HL-60/S4 treated with phorbol 12-myristate 13-acetate at 8.2 ng/mL for 4 days and 3 days (cell line): ENCODE data around the gene SLC6A13.
"Not testable (repeated sequence)": the region's sequence is repeated elsewhere in the genome, so short reads cannot be mapped to it uniquely, and the experiment has no call there.

Experiments used
- in situ Hi-C: fragments of 300-500 bp; cut with MboI; formaldehyde crosslinking; loops from 2 replicates; pipeline ENCODE4 v1.15.0; 2022; ENCODE audit warnings: low sequenced_read_pairs

The SLC6A13 gene

DNA sequence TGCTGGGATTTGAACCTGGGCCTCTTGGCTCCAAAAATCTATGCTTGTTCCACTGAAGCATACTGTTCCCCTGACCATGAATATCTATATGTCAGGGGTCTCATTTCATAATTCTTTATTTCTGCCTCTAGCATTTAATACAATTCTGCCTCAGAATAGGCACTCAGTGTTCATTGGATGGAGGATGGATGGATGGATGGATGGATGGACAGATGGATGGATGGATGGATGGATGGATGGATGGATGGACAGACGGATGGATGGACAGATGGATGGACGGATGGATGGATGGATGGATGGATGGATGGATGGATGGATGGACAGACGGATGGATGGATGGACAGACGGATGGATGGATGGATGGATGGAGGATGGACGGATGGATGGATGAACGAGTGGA, 45.6 kb downstream of the SLC6A13 start:
- in situ Hi-C loops: not testable (repeated sequence)

DNA sequence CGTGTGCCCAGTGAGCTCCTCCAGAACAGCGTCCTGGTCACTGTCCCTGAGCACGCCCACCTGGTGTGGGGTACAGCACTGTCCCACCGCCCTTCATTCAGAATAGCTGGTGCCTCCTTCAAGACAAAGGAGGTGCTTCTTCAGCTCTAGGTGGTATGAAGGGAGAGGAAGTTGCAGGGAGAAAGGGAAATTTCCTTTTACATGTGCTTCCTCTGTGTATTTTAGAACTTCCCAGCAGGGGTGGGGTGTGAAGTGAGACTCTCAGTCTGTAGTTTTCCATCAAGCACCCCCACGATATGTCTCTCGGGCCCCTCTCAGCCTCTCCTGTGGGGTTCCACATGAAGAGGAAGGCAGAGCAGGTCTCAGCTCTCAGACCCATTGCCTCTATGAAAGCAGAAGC, 47.5 kb downstream of the SLC6A13 start:
- in situ Hi-C loops: no loop called here

DNA sequence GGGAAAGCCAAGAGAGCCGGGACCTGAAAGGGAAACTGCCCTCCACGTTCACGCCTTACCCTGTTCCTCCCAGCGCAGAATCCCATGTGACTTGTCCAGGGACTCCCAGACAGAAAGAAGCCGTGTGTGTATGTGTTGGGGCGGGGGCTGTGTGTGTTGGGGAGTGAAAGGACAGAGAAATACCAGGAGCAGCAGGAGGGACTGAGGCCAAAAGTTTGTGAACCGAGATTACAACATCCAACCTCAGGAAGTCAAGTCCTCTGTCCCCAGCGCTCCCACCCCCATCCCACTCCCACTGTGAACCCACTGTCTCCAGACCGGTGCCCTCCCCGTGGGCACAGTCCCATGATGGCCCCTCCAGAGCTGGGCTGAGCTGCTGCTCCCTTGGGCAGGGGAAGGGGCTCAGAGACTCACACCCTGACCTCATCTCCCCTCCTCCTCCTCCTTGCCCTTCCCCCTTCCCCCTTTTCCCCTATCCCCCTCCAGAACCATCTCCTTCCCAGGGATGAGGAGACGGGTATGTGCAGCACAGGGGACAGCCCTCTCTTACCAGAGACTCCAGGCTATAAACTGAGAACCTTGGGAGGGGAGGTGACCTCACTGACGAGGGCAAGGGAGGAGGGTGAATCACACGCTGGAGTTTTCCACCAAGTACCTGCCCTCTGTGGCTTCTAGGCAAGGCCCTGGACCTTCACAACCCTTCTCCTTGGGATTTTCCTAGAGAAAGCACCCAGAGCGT, 48.5 kb downstream of the SLC6A13 start, which contains the start of gene SLC6A12:
TSS of gene SLC6A12 (minus strand) at position 155 of the 739 bp plus-strand sequence. CDS start 4,171 bp downstream, outside the sequence.
- in situ Hi-C loops: no loop called here

DNA sequence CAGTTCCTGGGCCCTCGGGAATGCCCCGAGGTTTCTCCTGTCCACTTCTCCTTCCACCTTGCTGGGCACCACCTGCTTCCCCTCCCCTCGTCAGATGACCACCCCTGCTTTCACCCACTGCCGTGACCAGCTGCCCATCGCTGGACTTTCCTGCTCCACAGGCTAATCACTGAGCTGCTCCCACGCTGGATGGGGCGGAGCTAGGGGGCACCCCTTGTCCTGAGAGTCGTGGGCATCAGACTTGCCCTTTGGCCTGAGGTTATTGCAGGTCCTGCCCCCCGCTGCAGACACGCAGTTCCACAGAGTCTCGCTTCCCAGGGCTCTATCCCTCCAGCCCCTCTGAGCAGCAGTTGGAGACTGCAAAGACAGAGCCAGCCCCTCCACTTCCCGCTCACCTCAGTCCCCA, 49.1 kb downstream of the SLC6A13 start:
- in situ Hi-C loops: no loop called here

DNA sequence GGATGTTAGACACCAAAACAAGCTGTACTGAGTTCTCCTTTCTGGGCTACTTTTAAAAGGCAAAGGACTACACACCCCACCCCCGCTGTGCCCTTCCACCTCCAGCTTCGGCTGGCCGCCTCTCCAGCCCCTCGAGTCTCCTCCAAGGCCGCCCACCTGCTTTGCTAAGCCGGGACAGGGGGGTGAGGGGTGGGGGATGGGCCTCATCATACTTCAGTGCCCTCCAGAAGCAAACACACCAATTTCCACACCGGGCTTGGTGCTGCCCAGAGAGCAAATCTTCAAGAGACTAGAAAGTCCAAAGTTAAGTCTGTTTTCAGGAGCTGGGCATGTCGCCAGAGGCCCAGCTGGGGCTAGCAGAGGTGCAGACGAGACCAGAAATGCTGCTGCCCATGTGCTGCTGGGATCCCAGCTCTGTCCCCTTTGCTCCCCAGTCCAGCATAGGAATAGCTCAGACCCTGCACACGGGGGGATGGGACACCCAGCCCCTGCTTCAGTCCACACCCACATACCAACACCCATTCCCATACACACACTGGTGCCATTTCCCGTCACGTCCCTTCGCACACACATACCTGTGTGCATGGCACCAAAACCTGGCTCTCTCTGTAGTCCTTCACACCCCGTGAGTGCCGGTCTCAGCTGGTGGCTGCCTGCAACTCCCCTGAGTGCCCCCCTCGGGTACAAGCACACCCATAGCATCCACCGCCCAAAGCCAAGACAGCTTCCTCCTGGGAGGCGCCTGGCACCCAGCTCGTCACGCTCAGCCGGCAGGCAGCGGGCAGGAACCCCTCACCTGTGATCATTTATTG, 49.7 kb downstream of the SLC6A13 start:
- in situ Hi-C loops: no loop called here

DNA sequence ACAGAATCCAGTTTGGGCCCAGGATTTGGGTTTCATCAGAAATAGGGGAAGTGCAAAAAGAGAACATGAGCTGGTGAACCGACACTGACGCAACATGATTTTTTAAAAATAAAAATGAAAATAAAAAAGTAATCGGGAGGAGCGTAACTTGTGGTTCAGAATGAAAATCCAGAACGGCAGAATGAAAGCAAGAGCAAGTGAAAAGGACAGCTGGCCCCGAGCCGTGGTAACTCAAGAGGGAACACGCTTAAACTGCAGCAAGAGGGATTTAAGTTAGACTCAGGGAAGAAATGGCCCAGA, 50.3 kb downstream of the SLC6A13 start:
- in situ Hi-C loops: no loop called here

DNA sequence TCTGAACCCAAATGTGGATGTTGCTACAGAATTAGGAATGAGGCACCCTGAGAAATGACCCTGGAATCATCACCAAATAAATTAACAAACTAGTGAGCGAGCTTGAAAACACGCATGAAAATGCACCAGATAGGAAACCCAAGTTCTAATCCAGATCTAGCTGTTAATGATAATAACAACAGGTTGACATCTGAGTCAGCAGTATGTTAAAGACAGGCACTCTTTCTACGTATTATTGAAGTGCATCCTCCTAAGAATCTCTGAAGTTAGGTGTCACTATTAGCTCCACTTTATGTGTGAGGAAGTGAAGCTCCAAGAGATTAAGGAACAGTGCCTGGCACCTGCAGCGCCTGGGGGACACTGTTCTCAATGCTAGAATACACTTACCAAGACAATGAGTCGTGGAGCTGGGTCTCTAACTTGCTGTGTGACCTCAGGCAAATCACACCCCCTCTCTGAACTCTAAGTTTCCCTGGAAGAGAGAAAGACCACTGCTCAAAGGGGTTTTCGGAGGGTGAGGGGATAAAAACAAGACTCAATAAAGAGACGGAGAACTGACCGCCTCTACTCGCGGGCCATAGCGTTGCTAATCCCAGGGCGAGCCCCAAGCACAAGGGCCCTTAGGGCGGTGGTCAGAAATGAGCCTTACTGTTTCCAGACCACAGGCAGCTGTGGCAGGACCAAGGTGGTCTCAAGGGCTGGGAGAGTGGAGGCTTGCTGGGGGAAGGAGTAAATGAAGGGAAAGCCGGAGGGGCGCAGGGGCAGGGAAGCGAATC, 50.8 kb downstream of the SLC6A13 start:
- in situ Hi-C loops: no loop called here

DNA sequence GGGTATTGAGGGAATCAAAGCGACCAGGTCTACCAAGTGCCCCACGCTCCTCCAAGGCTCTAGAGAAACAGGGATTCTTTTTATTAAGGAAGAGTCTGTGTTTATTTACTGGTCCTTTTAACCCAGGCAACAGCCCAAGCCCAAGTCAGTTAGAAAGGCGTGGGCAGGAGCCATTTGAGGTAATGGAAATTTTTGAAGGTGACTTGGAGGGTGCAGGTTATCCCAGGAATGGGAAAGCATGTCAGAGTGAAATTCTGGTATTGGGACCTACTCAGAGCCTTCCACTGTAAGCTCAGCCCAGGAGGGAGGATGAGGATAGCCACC, 51.5 kb downstream of the SLC6A13 start:
- in situ Hi-C loops: no loop called here

DNA sequence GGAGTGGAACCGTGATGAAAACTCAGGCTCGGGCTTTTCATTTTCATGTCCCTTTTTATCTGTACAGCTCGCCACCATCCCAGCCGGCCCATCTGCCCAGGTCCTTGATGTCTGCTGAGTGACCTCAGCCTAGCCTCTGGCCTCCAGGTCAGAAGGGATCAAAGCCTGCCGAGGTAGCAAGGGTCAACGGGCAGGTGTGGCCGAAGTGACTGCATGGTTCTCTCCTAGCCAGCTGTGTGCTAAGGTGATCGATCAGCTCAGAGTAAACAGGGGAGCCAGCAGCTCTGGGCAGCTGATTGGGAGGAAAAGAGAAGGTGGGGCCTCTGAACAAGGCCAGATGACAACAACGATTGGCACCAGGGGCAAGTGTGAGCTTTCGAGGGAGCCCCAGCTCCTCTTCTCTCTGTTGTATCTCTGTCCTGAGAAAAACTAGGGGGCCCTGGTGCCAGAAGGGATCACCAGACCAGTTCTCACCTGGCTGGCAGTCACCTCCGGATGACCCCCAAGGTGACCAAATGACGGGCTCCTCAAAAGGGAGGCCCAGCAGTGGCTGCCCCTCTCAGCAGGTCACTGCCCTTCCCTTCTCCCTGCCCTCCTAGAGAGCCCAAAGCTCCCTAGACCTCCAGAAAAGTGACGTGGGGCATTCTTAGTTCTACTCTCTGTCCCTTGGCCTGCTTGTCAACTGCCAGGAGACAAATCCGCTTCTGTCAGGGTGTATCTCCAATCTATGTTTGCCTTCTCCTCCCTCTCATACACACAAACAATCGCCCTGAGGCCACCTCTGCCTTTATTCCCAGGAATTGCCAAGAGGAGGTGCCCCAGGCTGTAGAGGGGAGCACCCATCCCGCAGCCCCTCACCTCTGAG, 52.1 kb downstream of the SLC6A13 start:
- in situ Hi-C loops: no loop called here

DNA sequence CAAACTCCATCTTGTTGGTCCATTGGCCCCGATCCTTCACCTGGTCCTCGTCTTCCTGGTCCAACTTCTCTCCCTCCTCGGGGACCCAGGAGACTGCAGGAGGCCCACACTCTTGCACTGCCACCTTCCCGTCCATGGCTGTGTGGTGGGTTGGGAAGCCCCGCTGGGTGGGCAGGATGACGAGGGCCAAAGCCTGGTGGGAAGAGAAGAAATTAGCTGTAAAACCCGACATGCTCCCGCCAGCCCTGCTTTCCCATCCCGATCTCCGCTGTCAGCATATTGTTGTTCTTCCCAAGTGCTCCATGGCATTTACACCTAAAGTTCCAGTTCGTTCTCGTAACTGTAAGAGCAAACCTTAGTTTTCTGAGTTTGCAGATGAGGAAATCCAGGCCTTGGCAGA, 52.8 kb downstream of the SLC6A13 start:
- in situ Hi-C loops: no loop called here

DNA sequence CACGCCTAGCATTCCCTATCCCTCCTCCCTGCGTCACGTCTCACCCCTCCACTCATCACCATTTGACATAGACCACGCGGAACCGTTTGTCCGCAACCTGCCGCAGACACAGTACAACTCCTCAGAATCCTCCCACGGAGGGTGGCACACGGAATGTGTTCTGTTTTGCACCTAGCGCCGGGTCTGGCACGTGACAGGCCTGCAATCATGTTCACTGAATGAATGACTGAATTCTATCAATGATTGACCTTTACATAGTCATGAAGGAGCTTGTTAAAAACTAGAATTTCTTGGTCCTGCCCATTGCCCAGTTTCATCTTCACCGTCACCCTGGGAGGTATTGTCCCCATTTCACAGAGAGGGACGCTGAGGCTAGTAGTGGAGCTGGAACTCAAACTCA, 53.4 kb downstream of the SLC6A13 start:
- in situ Hi-C loops: no loop called here

DNA sequence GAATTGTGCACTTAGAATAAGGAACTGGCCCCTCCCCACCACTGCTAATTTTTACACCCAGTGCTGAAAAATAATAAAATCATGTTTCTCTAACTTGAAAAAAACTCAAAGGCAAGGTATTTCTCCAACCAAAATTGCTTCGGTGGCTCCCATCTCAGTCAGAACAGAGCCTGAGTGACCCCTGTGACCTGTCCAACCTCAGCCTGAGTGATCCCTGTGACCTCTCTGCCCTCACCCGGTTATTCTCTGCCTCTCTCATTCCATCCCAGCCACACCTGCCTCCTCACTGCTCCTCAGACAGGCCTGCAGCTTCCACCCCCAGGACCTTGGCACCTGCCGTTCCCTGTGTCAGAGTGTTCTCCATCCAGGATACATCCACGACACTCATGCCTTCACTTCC, 53.8 kb downstream of the SLC6A13 start:
- in situ Hi-C loops: no loop called here

DNA sequence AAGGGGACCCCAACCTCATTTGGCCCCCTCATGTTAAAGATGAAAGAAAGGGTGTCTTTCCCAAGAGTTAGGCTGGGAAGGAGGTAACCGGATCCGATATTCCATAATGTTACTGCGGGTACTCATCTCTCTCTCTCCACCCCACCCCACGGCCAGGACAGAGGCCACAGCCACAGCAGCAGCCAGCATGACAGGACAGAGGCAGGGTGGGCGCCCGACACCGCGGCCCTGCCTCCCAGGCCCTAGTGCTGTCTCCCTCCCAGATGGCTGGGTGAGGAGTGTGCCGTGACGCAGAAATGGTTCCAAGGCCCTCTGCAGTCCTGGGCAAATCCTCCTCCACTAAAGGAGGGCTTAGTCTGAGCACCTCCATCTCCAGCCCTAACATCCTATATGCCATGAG, 54.8 kb downstream of the SLC6A13 start:
- in situ Hi-C loops: no loop called here

DNA sequence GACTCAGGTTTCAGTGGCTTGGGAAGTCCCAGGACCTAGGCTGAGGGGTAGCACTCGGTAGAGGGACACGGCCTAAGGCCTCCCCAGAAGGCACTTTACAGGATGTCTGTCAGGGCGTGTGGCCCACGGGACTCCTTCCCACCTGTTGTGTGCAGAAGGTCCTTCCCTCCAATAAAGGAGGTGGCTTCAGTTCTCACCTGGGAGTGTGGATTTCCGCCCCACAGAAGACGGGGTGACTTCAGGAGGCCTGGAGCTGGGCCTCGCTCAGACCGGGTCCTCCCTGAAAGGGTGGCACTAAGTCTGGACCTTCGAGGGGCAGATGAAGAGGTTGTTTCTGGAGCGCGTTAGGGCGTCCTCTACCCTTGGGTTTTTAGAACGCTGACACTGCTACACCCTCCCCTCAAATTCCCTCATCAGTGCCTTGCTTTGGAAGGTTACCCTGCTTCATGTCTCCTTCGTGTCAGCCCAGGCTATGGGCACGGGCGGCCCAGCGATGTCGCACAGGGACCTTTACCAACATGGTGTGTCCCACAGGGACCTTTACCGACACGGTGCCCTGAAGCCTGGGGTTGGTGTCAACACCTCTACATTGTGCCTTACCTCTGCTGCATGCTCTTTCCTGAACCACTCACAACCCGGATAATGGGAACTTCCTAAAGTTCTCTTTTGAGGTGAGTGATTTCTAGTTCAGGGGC, 55.7 kb downstream of the SLC6A13 start:
- in situ Hi-C loops: no loop called here

DNA sequence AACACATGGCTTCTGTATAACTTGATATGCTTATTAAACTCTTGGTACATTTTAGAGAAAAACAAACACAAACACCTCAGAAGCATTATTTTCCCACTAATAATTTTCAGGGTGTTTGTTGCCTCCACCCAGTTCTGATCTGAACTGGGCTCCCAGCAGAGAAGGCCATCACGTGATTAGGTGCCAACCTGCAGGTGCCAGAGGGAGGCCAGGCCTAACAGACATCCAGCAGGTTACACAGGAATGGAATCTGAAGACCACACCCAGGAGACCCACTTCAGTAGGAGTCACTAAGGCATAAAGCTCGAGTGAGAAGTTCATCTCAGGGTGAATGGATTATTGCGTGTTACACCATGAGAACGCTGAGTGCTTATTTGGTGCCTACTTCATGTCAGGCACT, 57.6 kb downstream of the SLC6A13 start:
- in situ Hi-C loops: no loop called here

DNA sequence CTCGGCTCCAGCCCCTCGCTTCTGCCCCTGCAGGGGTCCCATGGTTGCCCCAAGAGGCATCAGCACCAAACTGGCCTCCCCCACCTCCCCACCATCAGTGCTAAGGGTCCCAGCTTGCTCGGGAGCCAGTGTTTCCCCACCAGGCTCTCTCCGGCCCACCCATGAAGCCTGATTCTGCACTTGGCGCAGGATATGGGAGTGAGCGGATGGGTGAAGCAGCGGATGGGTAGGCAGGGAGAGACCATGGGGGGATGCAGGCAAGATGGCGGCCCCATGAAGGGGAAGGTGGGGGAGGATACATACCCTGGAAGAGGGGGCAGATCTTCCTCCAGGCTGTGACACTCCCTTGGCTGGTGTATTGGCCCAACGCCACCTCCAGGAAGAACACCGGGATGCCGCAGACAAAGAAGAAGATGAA, 58.4 kb downstream of the SLC6A13 start:
- in situ Hi-C loops: no loop called here

DNA sequence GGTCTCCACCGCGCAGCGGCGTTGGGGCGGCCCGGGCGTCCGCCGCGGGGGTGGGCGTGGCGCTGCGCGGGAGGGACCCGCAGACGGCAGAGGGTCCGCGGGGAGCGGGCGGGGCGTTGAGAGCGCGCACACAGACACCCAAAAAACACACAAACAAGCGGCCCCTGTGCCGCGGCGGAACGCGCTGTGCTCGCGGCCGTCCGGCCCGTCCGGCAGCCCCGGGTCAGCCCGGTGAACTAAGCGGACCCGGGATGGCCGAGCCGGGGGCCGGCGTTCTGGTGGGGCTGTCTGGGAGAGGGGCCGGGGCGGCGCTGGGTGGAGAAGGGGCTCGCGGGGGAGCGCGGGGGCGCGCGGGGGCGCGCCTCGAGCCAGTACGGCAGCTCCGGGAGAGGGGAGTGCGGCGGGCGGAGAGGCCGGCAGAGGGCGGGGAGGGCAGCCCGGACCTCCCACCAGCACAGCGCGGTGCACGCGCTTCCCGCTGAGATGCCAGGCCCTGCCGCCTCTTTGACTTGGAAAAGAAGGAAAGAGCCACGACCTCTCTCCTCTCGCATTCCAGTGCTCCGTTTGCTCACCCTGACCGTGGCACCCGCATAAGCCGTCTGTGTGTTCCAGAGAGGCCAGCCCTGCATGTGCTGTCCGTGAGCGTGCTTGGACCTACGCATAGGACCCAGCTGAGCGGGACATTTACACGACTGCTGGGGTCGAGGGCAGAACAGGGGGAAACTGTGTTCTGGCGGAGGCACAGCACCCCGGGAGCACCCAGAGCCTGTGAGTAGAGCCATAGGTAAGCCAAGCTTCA, 59.0 kb downstream of the SLC6A13 start:
- in situ Hi-C loops: no loop called here

DNA sequence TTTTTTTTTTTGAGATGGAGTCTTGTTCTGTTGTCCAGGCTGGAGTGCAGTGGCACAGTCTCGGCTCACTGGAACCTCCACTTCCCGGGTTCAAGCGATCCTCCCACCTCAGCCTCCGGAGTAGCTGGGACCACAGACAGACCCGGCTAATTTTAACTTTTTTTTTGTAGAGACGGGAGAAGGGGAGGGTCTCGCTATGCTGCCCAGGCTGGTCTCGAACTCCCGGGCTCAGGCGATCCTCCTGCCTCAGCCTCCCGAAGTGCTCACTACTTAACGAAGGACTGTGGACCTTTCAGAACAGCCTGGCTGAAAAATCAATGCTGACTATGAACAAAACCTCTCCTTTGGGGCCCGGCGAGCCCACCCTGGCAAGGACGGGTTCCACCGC, 59.6 kb downstream of the SLC6A13 start:
- in situ Hi-C loops: no loop called here

DNA sequence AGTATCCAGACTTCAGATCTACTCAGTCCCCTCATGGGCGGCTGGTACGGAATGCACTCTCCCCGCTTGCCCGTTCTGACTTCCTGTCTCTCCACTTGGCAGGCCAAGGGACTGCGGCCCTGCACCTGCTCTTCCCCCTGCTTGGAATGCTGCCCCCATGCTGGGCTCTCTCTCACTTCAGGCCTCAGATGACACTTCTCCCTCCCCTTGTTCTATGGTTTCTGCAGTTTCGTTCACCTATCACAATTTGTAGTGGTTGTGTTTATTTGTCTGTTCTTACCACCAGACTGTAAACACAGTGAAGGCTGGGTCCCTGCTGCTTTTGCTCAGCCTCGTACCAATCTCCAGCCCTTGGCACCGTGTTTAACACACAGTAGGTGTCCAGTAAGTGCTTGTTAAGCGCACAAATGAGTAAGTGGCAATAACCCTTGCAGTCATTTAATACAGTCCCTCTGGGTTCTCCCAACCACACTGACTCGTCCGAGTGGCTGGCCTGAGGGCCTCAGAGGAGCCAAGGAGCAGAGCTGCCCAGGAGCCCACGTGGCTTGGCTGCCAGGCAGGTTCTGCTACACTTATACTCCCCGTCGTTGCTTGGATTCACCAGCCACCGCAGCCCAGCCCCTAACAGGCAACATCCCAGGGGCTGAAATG, 60.4 kb downstream of the SLC6A13 start:
- in situ Hi-C loops: no loop called here
